Activated naive CD4-positive, alpha-beta T cell treated with anti-CD3 and anti-CD28 coated beads, Interleukin-2, amount 10 ng/mL, durations not matched to agents 5 hours and 36 hours (primary cell): ENCODE data around the gene TRIM36. TPM values are rescaled to one million over a fixed set of nuclear protein-coding genes. Genes with fewer than 3 reads are reported as not detected.

Experiments used
- total RNA-seq, 2 experiments: library from RNA; stranded (reverse); gene quantifications; one replicate each; pipeline ENCODE4 v1.2.3, GENCODE V29; 2021

TRIM36 gene
- total RNA-seq: not detected

DNA sequence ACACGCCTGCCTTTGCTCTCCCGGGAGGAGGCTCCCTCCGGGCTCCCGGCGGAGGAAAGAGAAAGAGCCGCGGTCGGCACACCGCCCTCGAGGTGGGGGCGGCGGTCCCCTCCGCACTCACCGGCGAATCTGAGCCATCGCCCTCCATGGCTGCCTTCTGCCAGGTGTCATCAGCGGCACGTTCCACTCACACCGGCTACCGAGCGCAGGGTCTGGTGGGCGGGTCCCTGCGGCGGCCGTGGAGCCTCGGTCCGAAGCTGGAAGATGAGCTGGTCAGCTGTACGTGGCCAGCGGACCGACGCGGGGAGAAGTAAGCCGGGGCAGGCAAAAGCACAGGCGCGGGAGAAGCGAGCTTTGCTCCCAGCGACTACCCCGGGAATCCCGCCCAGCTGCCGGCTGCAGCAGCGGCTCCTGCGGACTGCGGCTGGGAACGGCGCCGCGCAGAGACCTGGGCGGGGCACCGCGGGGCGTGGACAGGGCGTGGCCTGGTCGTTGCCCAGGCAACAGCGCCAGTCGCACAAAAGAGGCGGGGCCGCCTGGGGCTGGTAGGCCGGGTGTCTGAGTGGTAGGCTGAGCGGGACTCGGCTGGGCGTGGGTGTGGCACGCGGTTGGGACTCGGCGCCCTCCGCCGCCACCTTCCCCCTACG lies at the start of gene TRIM36:
TRIM36 (minus strand) TSS at position 422 of the 647 bp plus-strand sequence; CDS start at position 148, 274 bp downstream.

Other genes starting within 250 kb of the TRIM36 start
- 10 to 100 TPM; 39.0 to 41.0 TPM for gene PGGT1B, start 93.0 kb upstream of the TRIM36 start, total RNA-seq
- gene CCDC112, start 126.7 kb upstream of the TRIM36 start, total RNA-seq: 1 to 10 TPM in 1 of 2 experiments, under 1 TPM in 1; 0.60 to 1.6 TPM